Colonic mucosa (tissue), 4 donors: ENCODE results near the gene AGAP9. TPM values are rescaled to one million over a fixed set of nuclear protein-coding genes. Genes with fewer than 3 reads are reported as not detected.
"Not testable (repeated sequence)": the region's sequence is repeated elsewhere in the genome, so short reads cannot be mapped to it uniquely, and the experiment has no call there.

Experiments used
- DNase-seq: peaks from one replicate; pipeline ENCODE4 v3.0.0-alpha.2; 2020
- H3K27ac ChIP-seq: fragments of 200-600 bp; one replicate; pipeline ENCODE4 v1.8.0; 2021
- H3K27me3 ChIP-seq: fragments of 200-600 bp; one replicate; pipeline ENCODE4 v1.8.0; 2021
- H3K36me3 ChIP-seq: fragments of 200-600 bp; one replicate; pipeline ENCODE4 v1.8.0; 2021
- H3K4me1 ChIP-seq: fragments of 200-600 bp; one replicate; pipeline ENCODE4 v1.8.0; 2021; ENCODE audit warnings: mild to moderate bottlenecking
- H3K4me3 ChIP-seq: fragments of 200-600 bp; one replicate; pipeline ENCODE4 v1.8.0; 2021
- H3K9ac ChIP-seq, 2 donors: one replicate each; pipeline ENCODE4 v1.7.0; 2013; ENCODE audit warnings: control low read depth in 2 of 2, low read depth in 2 of 2, low read length in 2 of 2
- H3K9me3 ChIP-seq: fragments of 200-600 bp; one replicate; pipeline ENCODE4 v1.8.0; 2021
- intact Hi-C: fragments of 100-400 bp; cut with DNase I; formaldehyde crosslinking; loops from one replicate; pipeline ENCODE4 v1.14.1; 2022
- total RNA-seq, 2 donors: library from RNA; stranded (reverse); fragmentation: NEBNext Ultra II Directional in 1 of 2; extraction: Animal tissue kit (Norgen Biotek cat#: 25700) in 1 of 2; gene quantifications; one replicate each; pipeline ENCODE4 v1.2.1, GENCODE V29; 2021
- donor health status: healthy.
- donor health status: DM: no; HTN: no; CAD: no.
- donor health status: DM: no; HTN: no; CAD: no.

Gene AGAP9
- total RNA-seq, 2 donors from 2014 or later, result 6.7 to 8.1 TPM

- H3K27ac ChIP-seq, H3K9me3 ChIP-seq, H3K4me3 ChIP-seq, intact Hi-C loops, H3K27me3 ChIP-seq, H3K36me3 ChIP-seq, DNase-seq, H3K4me1 ChIP-seq, H3K9ac ChIP-seq: not testable (repeated sequence)
Observed at GRCh38 chr10:47481182-47481766, 42.2 kb downstream of the AGAP9 start.

GRCh38 chr10:47480133-47480532, 43.3 kb downstream of the AGAP9 start:
- DNase-seq, H3K36me3 ChIP-seq, H3K27me3 ChIP-seq, H3K27ac ChIP-seq, H3K4me3 ChIP-seq, H3K9ac ChIP-seq, H3K9me3 ChIP-seq, H3K4me1 ChIP-seq, intact Hi-C loops: not testable (repeated sequence)

DNA sequence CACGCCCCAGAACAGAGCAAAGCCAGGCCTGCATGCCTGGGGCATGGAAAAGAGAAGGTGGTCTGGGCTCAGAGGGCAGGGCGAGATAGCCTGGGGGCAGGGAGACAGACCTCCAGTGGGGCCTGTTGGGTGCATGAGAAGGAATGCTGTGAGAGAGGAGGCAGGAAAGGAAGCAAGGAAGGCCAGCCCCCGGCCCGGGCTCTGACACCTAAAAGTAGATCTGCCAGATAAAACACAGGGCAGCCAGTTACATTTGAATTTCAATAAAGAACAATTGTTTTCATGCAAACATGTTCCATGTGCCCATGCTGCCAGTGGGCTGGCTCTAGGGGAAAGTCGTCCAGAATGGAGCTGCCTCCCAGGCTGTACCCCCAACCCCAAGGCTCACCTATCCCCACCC, 45.3 kb downstream of the AGAP9 start:
- H3K27ac ChIP-seq, H3K9me3 ChIP-seq, H3K9ac ChIP-seq, H3K4me1 ChIP-seq, H3K36me3 ChIP-seq, H3K4me3 ChIP-seq, H3K27me3 ChIP-seq, intact Hi-C loops, DNase-seq: not testable (repeated sequence)

DNA sequence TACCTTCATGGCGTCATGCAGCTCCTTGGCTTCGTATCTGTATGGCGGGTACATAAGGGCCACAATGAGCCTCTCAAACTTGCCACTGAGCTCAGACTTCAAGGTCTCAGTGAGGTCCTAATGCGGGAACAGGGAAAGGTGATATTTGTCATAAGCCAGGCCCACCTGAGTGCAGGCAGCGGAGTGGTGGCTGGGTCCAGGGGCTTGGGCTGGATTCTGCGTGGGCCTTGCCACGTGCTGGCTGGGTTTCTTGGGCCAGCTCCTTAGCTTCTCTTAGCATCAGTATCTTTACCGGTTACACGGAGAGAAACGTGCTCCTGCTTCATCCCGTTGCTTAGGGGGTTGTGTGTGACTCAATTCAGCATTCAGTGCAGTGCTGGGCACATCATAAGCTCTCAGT, 46.4 kb downstream of the AGAP9 start:
- intact Hi-C loops, H3K27ac ChIP-seq, DNase-seq, H3K9me3 ChIP-seq, H3K4me3 ChIP-seq, H3K9ac ChIP-seq, H3K4me1 ChIP-seq, H3K36me3 ChIP-seq, H3K27me3 ChIP-seq: not testable (repeated sequence)

GRCh38 chr10:47475101-47475500, 48.3 kb downstream of the AGAP9 start:
- H3K4me3 ChIP-seq, intact Hi-C loops, H3K36me3 ChIP-seq, H3K4me1 ChIP-seq, H3K9me3 ChIP-seq, H3K27me3 ChIP-seq, H3K27ac ChIP-seq, H3K9ac ChIP-seq: not testable (repeated sequence)
- DNase-seq, result peak; percentile 11

- H3K4me3 ChIP-seq, H3K9ac ChIP-seq, intact Hi-C loops, DNase-seq, H3K36me3 ChIP-seq, H3K4me1 ChIP-seq, H3K27ac ChIP-seq, H3K27me3 ChIP-seq, H3K9me3 ChIP-seq: not testable (repeated sequence)
Observed at GRCh38 chr10:47473516-47473915, 49.9 kb downstream of the AGAP9 start.

- H3K4me1 ChIP-seq, H3K9me3 ChIP-seq, H3K36me3 ChIP-seq, H3K27me3 ChIP-seq, H3K9ac ChIP-seq, H3K27ac ChIP-seq, H3K4me3 ChIP-seq, DNase-seq, intact Hi-C loops: not testable (repeated sequence)
Observed at GRCh38 chr10:47472647-47473046, 50.8 kb downstream of the AGAP9 start.

- intact Hi-C loops, H3K27me3 ChIP-seq, H3K27ac ChIP-seq, H3K36me3 ChIP-seq, H3K4me3 ChIP-seq, DNase-seq, H3K4me1 ChIP-seq, H3K9ac ChIP-seq, H3K9me3 ChIP-seq: not testable (repeated sequence)
Observed at GRCh38 chr10:47472072-47472471, 51.4 kb downstream of the AGAP9 start.

DNA sequence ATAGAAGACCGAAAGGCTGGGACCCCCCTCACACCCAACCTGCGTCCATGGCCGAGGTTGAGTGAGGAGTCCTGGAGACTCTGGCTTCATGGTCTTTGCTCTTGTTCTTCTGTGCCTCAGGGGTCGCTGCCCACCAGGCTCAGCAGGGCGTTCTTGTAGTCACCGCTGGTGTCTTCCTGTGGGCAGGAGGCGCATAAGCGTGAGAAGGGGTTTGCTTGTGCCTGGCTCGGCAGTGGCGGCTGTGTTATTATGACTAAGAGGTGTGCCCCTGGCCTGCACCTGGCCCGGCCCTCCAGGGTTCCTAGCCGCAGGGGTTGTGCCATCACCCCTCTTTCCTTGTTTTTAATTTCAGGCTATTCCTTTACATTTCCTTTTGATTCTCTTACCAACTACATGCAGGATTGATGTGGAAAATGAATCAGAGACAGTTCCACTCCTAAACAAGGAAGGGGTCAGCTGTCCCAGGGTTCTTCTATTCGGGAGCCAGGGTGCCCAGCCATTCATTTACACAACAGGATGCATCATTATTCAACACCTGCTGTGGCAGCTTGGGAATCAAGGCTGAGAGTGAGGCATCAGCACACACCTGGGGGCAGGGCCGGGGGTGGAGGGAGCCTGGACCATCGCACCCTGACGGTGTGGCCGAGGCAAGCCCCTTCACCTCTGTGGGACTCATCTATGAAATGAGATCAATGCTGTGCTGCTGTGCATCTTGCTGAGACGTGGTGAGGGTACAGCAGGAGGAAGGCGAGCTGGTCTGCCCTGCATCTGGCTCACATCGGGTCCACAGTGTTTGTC, 54.5 kb downstream of the AGAP9 start:
- H3K27ac ChIP-seq, H3K4me1 ChIP-seq, H3K9ac ChIP-seq, intact Hi-C loops, H3K9me3 ChIP-seq, H3K36me3 ChIP-seq, H3K4me3 ChIP-seq, H3K27me3 ChIP-seq, DNase-seq: not testable (repeated sequence)

DNA sequence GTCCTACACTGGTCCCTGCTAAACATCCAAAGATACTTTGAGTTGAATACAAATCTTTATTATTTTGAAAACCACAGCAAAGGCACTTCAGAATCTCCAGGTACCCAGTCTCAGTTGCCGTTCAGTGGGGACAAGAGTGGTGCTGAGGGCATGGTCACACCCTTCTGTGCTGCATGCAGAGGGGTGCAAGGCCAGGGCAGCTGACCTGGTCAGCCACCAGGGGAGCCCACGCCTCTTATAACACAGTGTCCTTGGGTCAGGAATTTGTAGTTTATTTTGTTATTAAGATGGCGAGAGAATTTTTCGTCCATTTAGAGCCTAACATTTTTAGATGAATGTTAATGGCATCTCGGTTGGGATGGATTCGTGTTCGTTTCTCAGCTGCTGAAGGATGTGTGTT, 55.5 kb downstream of the AGAP9 start:
- H3K27ac ChIP-seq, H3K4me3 ChIP-seq, intact Hi-C loops, H3K27me3 ChIP-seq, H3K36me3 ChIP-seq, DNase-seq, H3K9ac ChIP-seq, H3K4me1 ChIP-seq, H3K9me3 ChIP-seq: not testable (repeated sequence)

DNA sequence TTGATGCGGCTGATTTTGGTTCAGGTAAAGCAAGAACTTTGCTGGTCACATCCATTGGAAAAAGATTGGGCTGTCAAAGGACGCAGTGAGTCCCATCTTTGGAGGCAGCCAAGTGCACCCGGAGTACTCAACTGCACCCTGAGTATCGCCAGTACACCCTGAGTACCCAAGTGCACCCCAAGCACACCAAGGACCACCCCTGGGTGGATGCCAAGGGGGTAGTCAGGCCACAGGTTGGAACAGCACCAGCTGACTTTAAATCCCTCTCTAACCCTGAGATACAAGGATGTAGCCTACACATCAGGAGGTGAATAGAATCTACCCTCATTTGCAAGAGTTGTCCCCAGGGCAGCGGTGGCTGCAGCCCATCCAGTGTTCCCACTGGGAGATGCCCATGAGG, 56.0 kb downstream of the AGAP9 start:
- H3K4me1 ChIP-seq, H3K9ac ChIP-seq, DNase-seq, H3K27me3 ChIP-seq, H3K9me3 ChIP-seq, H3K36me3 ChIP-seq, H3K4me3 ChIP-seq, H3K27ac ChIP-seq, intact Hi-C loops: not testable (repeated sequence)

DNA sequence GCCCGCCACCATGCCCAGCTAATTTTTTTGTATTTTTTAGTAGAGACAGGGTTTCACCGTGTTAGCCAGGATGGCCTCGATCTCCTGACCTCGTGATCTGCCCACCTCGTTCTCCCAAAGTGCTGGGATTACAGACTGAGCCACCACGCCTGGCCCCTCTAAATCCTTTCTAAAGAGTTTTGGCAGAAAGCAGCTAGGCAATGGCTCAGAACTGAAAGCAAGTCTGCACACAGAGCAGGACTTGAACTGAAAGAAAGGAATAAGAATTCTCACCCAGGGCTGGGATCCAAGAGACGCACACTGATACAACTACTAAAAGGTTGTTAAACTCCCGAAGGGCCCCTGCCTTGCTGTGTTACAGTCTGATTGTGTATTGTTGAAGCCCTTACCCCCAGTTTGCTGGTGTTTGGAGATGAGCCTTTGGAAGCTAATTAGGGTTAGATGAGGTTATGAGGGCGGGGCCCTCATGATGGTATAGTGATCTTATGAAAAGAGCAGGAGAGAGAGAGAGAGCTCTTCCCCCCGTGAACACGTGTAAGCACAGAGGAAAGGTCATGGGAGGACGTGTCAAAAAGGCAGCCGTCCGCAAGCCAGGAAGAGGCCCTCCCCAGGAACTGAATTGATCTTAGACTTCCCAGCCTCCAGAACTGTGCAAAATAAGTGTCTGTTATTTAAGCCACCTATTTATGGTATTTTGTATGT, 58.1 kb downstream of the AGAP9 start:
- H3K9ac ChIP-seq, intact Hi-C loops, H3K27ac ChIP-seq, H3K36me3 ChIP-seq, H3K4me3 ChIP-seq, H3K9me3 ChIP-seq, H3K4me1 ChIP-seq, DNase-seq, H3K27me3 ChIP-seq: not testable (repeated sequence)

- H3K36me3 ChIP-seq, H3K27me3 ChIP-seq, H3K27ac ChIP-seq, DNase-seq, intact Hi-C loops, H3K4me1 ChIP-seq, H3K9ac ChIP-seq, H3K4me3 ChIP-seq, H3K9me3 ChIP-seq: not testable (repeated sequence)
Observed at GRCh38 chr10:47462577-47463358, 60.7 kb downstream of the AGAP9 start.
